H9 (cell line): ENCODE results near the gene ANKRD22. TPM values are rescaled to one million over a fixed set of nuclear protein-coding genes. Genes with fewer than 3 reads are reported as not detected.

Experiments
- DNase-seq: peaks from one replicate; pipeline ENCODE4 v3.0.0-alpha.2; 2017
- H2AFZ ChIP-seq: one replicate; pipeline ENCODE4 v1.6.1; 2013; ENCODE audit warnings: mild to moderate bottlenecking, low read length, control low read depth, moderate library complexity
- H2AK5ac ChIP-seq: 2 replicates; pipeline ENCODE4 v1.6.1; 2013; ENCODE audit warnings: low read length, control low read depth, mixed read lengths; ENCODE audit not compliant: insufficient read length
- H2BK120ac ChIP-seq: one replicate; pipeline ENCODE4 v1.6.1; 2013; ENCODE audit warnings: low read depth, mild to moderate bottlenecking, low read length, control low read depth, inconsistent platforms; ENCODE audit not compliant: poor library complexity, severe bottlenecking
- H2BK12ac ChIP-seq: 2 replicates; pipeline ENCODE4 v1.6.1; 2013; ENCODE audit warnings: low read length, control low read depth, mixed read lengths, low read depth; ENCODE audit not compliant: insufficient read length
- H2BK15ac ChIP-seq: 2 replicates; pipeline ENCODE4 v1.6.1; 2013; ENCODE audit warnings: low read depth, low read length, control low read depth
- H2BK20ac ChIP-seq: one replicate; pipeline ENCODE4 v1.6.1; 2013; ENCODE audit warnings: low read depth, mild to moderate bottlenecking, low read length, control low read depth, inconsistent platforms; ENCODE audit not compliant: poor library complexity, severe bottlenecking
- H2BK5ac ChIP-seq: 2 replicates; pipeline ENCODE4 v1.6.1; 2013; ENCODE audit warnings: low read length, control low read depth, mixed read lengths; ENCODE audit not compliant: insufficient read length
- H3K14ac ChIP-seq: 2 replicates; pipeline ENCODE4 v1.6.1; 2013; ENCODE audit warnings: low read length, control low read depth; ENCODE audit not compliant: insufficient read depth
- H3K18ac ChIP-seq: 2 replicates; pipeline ENCODE4 v1.6.1; 2013; ENCODE audit warnings: low read depth, mild to moderate bottlenecking, mixed read lengths, low read length, control low read depth; ENCODE audit not compliant: insufficient read length
- H3K23ac ChIP-seq: 2 replicates; pipeline ENCODE4 v1.6.1; 2013; ENCODE audit warnings: low read length, control low read depth, mixed read lengths, low read depth; ENCODE audit not compliant: insufficient read length
- H3K23me2 ChIP-seq: 2 replicates; pipeline ENCODE4 v1.6.1; 2013; ENCODE audit warnings: low read depth, mild to moderate bottlenecking, mixed read lengths, low read length, control low read depth; ENCODE audit not compliant: insufficient read length, poor library complexity, severe bottlenecking
- H3K27ac ChIP-seq: 2 replicates; pipeline ENCODE4 v1.5.1; 2013; ENCODE audit warnings: low read length, control low read depth, mixed read lengths, low read depth; ENCODE audit not compliant: insufficient read length
- H3K27me3 ChIP-seq: 2 replicates; pipeline ENCODE4 v1.6.1; 2013; ENCODE audit warnings: low read length, control low read depth, inconsistent platforms; ENCODE audit not compliant: insufficient read depth
- H3K4ac ChIP-seq: 2 replicates; pipeline ENCODE4 v1.6.1; 2013; ENCODE audit warnings: low read depth, mild to moderate bottlenecking, control low read depth, inconsistent platforms, low read length, moderate library complexity
- H3K4me1 ChIP-seq: 2 replicates; pipeline ENCODE4 v1.6.1; 2013; ENCODE audit warnings: low read length, control low read depth, inconsistent platforms; ENCODE audit not compliant: insufficient read depth
- H3K4me2 ChIP-seq: 2 replicates; pipeline ENCODE4 v1.6.1; 2013; ENCODE audit warnings: low read length, control low read depth, mixed read lengths; ENCODE audit not compliant: insufficient read length, insufficient read depth
- H3K56ac ChIP-seq: 2 replicates; pipeline ENCODE4 v1.6.1; 2013; ENCODE audit warnings: low read depth, mild to moderate bottlenecking, mixed read lengths, low read length, control low read depth; ENCODE audit not compliant: insufficient read length
- H3K79me1 ChIP-seq: 2 replicates; pipeline ENCODE4 v1.6.1; 2013; ENCODE audit warnings: low read depth, mild to moderate bottlenecking, moderate library complexity, low read length, control low read depth, inconsistent platforms; ENCODE audit not compliant: insufficient read depth, poor library complexity, severe bottlenecking
- H3K79me2 ChIP-seq: 2 replicates; pipeline ENCODE4 v1.6.1; 2013; ENCODE audit warnings: low read length, control low read depth, inconsistent platforms; ENCODE audit not compliant: insufficient read depth
- H3K9ac ChIP-seq: 2 replicates; pipeline ENCODE4 v1.6.1; 2013; ENCODE audit warnings: low read length, control low read depth, mixed read lengths; ENCODE audit not compliant: insufficient read length; ENCODE audit errors: extremely low read depth
- H3K9me3 ChIP-seq: one replicate; pipeline ENCODE4 v1.6.1; 2013; ENCODE audit warnings: low read depth, low read length, inconsistent platforms; ENCODE audit not compliant: control insufficient read depth
- H3T11ph ChIP-seq: one replicate; pipeline ENCODE4 v1.6.1; 2013; ENCODE audit warnings: mild to moderate bottlenecking, low read length, control low read depth, inconsistent platforms
- H4K20me1 ChIP-seq: one replicate; pipeline ENCODE4 v1.6.1; 2013; ENCODE audit not compliant: control insufficient read depth, insufficient read length, insufficient read depth
- H4K5ac ChIP-seq: 2 replicates; pipeline ENCODE4 v1.6.1; 2013; ENCODE audit warnings: low read depth, mild to moderate bottlenecking, mixed read lengths, low read length, control low read depth; ENCODE audit not compliant: insufficient read length
- H4K8ac ChIP-seq: replicated peaks from 2 replicates; pipeline ENCODE4 v1.6.1; 2013; ENCODE audit warnings: low read length, control low read depth, mixed read lengths, low read depth; ENCODE audit not compliant: insufficient read length
- H4K91ac ChIP-seq: 2 replicates; pipeline ENCODE4 v1.6.1; 2013; ENCODE audit warnings: low read depth, mild to moderate bottlenecking, moderate library complexity, mixed read lengths, low read length, control low read depth; ENCODE audit not compliant: insufficient read length
- H3K27ac Mint-ChIP-seq, 3 experiments: 2 replicates in 2 of 3; 3 replicates in 1 of 3; pipeline ENCODE4 v1.8.0; 2020 to 2021; ENCODE audit warnings: mixed read lengths in 3 of 3, mild to moderate bottlenecking in 1 of 3, moderate library complexity in 1 of 3
- H3K27me3 Mint-ChIP-seq: 2 replicates; pipeline ENCODE4 v1.8.0; 2021; ENCODE audit warnings: low read depth, mild to moderate bottlenecking, moderate library complexity, mixed read lengths
- H3K36me3 Mint-ChIP-seq, 3 experiments: 2 replicates in 2 of 3; 3 replicates in 1 of 3; pipeline ENCODE4 v1.8.0; 2020 to 2021; ENCODE audit warnings: low read depth in 3 of 3, mixed read lengths in 3 of 3; ENCODE audit not compliant: insufficient read depth in 1 of 3
- H3K4me1 Mint-ChIP-seq, 2 experiments: 2 replicates each; pipeline ENCODE4 v1.8.0; 2020; ENCODE audit warnings: mixed read lengths in 2 of 2
- H3K4me3 Mint-ChIP-seq, 2 experiments: 2 replicates in 1 of 2; 3 replicates in 1 of 2; pipeline ENCODE4 v1.8.0; 2020 to 2021; ENCODE audit warnings: mild to moderate bottlenecking in 2 of 2, mixed read lengths in 2 of 2, moderate library complexity in 1 of 2
- H3K9me3 Mint-ChIP-seq, 2 experiments: 2 replicates in 1 of 2; 3 replicates in 1 of 2; pipeline ENCODE4 v1.8.0; 2020; ENCODE audit warnings: mild to moderate bottlenecking in 2 of 2, mixed read lengths in 2 of 2, moderate library complexity in 1 of 2
- total RNA-seq: library from RNA; stranded (reverse); gene quantifications from 2 replicates; pipeline ENCODE4 v1.2.1, GENCODE V29; 2021
- TF ChIP-seq, protein P1 (sequence below): fragments of 200-600 bp; sonication (generic); conservative IDR thresholded peaks from 3 replicates; pipeline ENCODE4 v1.8.0; 2021; ENCODE audit warnings: antibody characterized with exemption, mild to moderate bottlenecking

The ANKRD22 gene
- total RNA-seq, 1 experiment from 2014 or later = not detected

DNA sequence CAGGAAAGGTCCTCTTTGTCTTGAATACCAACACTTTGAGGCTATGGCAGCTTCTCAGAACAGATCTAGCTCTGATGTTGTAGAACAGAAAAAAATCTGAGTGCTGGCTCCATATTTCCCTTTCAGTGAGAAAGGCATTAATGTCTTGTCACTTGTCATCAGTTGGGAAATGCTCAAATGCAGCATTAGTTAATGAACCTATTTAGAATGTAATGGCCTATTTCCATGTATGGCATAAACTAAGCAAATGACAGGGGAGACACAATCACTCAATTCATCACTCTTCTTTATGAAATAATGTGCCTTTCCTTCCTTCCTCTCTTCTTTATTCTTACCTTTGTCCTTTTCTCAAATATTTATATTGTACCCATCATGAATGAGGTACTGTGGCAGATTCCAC lies 23.4 kb upstream of the ANKRD22 start:
- H3K4me2 ChIP-seq = no peak overlapping the region
- Mint-ChIP-seq H3K4me3 (no peak overlapping the region), H3K27ac (no peak overlapping the region), H3K36me3 (no peaks in the 10 kb centered on the region), H3K27me3 (peaks cover 18% of the 10 kb centered on the region), H3K9me3 (peaks cover 0 to 3% of the 10 kb centered on the region in 2 experiments; a peak in 1 of 5 replicates), H3K4me1 (peaks cover 9 to 15% of the 10 kb centered on the region in 2 experiments)
- H4K8ac ChIP-seq = no peak overlapping the region
- H3K18ac ChIP-seq = no peak overlapping the region
- H3T11ph ChIP-seq = no peak overlapping the region
- H3K56ac ChIP-seq = no peak overlapping the region
- no peak for DNase-seq
- no peak overlapping the region for H2BK5ac ChIP-seq
- H3K4me1 ChIP-seq = no peaks in the 10 kb centered on the region; the same call in 1 of the 2 replicates
- H3K9ac ChIP-seq = no peak overlapping the region
- no peak overlapping the region for H3K14ac ChIP-seq
- no peak overlapping the region for H2BK120ac ChIP-seq
- H2BK20ac ChIP-seq = no peak overlapping the region
- no peak overlapping the region for H3K4ac ChIP-seq
- no peaks in the 10 kb centered on the region; the same call in 1 of the 2 replicates for H3K27me3 ChIP-seq
- no peaks in the 10 kb centered on the region for H3K9me3 ChIP-seq
- H4K20me1 ChIP-seq = no peaks in the 10 kb centered on the region
- peaks cover 4% of the 10 kb centered on the region for H3K23me2 ChIP-seq
- no peak overlapping the region for H2AFZ ChIP-seq
- no peak overlapping the region for H3K23ac ChIP-seq
- no peak overlapping the region for H2AK5ac ChIP-seq
- no peak overlapping the region for H2BK15ac ChIP-seq
- no peak overlapping the region for H3K27ac ChIP-seq
- no peak overlapping the region for H2BK12ac ChIP-seq
- no peak overlapping the region for H4K5ac ChIP-seq
- no peaks in the 10 kb centered on the region for H3K79me1 ChIP-seq
- TF ChIP-seq, protein P1, sequence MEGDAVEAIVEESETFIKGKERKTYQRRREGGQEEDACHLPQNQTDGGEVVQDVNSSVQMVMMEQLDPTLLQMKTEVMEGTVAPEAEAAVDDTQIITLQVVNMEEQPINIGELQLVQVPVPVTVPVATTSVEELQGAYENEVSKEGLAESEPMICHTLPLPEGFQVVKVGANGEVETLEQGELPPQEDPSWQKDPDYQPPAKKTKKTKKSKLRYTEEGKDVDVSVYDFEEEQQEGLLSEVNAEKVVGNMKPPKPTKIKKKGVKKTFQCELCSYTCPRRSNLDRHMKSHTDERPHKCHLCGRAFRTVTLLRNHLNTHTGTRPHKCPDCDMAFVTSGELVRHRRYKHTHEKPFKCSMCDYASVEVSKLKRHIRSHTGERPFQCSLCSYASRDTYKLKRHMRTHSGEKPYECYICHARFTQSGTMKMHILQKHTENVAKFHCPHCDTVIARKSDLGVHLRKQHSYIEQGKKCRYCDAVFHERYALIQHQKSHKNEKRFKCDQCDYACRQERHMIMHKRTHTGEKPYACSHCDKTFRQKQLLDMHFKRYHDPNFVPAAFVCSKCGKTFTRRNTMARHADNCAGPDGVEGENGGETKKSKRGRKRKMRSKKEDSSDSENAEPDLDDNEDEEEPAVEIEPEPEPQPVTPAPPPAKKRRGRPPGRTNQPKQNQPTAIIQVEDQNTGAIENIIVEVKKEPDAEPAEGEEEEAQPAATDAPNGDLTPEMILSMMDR = no peak
- no peaks in the 10 kb centered on the region for H3K79me2 ChIP-seq
- H4K91ac ChIP-seq = no peak overlapping the region
